ENCODE measurements around the gene FAM222A. TPM values are rescaled to one million over a fixed set of nuclear protein-coding genes. Genes with fewer than 3 reads are reported as not detected.

The FAM222A gene
- total RNA-seq, 3 donors from 2014 or later (not counting 1 experiment from before 2014, with no cell fraction given), result 3.1 to 6.6 (median 4.0) TPM

DNA sequence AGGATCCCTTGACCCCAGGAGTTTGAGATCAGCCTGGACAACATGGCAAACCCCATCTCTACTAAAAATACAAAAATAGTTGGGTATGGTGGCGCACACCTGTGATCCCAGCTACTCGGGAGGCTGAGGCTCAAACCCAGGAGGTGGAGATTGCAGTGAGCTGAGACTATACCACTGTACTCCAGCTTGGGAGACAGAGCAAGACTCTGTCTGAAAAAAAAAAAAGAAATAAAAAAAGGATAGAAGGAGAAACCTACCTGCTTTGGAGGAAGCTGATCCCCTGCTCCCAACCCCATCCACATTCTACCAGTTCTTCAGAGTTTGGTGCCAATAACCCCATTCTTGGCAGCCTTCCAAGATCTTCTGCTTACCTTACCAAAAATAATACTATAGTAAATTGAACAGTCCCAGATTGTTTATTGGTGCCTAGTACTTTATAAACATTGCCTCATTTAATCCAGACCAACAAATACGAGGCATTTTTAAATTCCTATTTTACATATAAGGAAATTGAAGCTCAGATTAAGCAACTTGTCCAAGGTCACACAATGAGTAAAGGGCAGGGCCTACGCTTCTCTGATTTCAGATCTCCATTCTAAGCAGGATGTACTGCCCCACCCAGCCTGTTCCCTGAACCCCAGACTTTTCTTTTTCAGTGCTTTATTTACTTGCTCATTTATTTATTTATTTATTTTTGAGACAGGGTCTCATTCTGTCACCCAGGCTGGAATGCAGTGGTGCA is 33.2 kb upstream of the FAM222A start:
- Histone ChIP-seq H3K27me3 (ENCODE audit: control insufficient read depth, insufficient read depth, low read length) (no peaks in the 10 kb centered on the region), H3K9me3 (ENCODE audit: control insufficient read depth, insufficient read depth, low read length) (no peaks in the 10 kb centered on the region), H3K36me3 (ENCODE audit: control insufficient read depth, insufficient read depth, low read length) (no peaks in the 10 kb centered on the region), H3K27ac (ENCODE audit: low read length) (no peak overlapping the region), H3K4me1 (ENCODE audit: control insufficient read depth, insufficient read depth, low read length) (no peaks in the 10 kb centered on the region), H3K4me3 (ENCODE audit: low read length) (no peak overlapping the region)
- TF ChIP-seq, protein P1, sequence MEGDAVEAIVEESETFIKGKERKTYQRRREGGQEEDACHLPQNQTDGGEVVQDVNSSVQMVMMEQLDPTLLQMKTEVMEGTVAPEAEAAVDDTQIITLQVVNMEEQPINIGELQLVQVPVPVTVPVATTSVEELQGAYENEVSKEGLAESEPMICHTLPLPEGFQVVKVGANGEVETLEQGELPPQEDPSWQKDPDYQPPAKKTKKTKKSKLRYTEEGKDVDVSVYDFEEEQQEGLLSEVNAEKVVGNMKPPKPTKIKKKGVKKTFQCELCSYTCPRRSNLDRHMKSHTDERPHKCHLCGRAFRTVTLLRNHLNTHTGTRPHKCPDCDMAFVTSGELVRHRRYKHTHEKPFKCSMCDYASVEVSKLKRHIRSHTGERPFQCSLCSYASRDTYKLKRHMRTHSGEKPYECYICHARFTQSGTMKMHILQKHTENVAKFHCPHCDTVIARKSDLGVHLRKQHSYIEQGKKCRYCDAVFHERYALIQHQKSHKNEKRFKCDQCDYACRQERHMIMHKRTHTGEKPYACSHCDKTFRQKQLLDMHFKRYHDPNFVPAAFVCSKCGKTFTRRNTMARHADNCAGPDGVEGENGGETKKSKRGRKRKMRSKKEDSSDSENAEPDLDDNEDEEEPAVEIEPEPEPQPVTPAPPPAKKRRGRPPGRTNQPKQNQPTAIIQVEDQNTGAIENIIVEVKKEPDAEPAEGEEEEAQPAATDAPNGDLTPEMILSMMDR (IDR thresholded peaks at IDR 0.05), result no peak
- Mint-ChIP-seq H3K9me3 (no peaks in the 10 kb centered on the region), H3K4me3 (no peak overlapping the region), H3K36me3 (no peaks in the 10 kb centered on the region), H3K4me1 (no peaks in the 10 kb centered on the region), H3K27me3 (ENCODE audit: low read depth in 2 of 2) (peaks cover 0 to 5% of the 10 kb centered on the region in 2 donors), H3K27ac (no peak overlapping the region)
- DNase-seq (no peak), ATAC-seq (no peak)
- 100% methylated on average over 1 of the region's 4 CpGs for WGBS (ENCODE audit: insufficient coverage)
- intact Hi-C loops (cut with micrococcal nuclease), result no loop called here

DNA sequence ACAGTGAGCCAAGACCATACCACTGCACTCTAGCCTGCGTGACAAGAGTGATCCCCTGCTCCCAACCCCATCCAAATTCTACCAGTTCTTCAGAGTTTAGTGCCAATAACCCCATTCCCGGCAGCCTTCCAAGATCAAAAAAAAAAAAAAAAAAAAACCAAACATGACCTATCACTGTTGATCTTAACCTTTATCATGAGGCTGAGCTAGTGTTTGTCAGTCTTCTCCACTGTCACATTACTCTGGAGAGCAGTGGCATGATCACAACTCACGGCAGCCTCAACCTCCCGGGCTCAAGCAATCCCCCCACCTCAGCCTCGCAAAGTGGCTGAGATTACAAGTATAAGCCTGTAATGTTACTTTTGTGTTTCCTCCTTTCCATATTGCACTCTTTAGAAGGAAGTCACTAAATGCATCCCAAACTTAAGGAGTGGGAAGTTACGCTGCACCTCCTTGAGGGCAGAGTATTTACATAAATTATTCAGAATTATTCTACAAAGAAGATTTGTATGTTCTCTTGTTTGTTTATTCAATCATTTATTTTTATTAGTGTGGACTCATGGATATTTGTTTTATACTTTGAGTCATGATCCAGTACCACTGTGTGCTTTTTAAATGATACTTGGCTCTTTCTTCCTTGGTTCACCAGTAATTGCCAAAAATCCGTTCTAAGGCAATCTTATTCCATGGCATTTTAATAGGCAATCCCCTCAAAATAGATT is 31.5 kb upstream of the FAM222A start:
- no peak overlapping the region for H3K4me3 Mint-ChIP-seq
- DNase-seq (no peak), ATAC-seq (no peak)
- intact Hi-C loops (cut with micrococcal nuclease), result no loop called here
- no peaks in the 10 kb centered on the region for H3K9me3 Mint-ChIP-seq
- no peak overlapping the region for H3K4me3 ChIP-seq (ENCODE audit: low read length)
- H3K9me3 ChIP-seq (ENCODE audit: control insufficient read depth, insufficient read depth, low read length), result no peaks in the 10 kb centered on the region
- no peaks in the 10 kb centered on the region for H3K36me3 Mint-ChIP-seq
- no peak overlapping the region for H3K27ac ChIP-seq (ENCODE audit: low read length)
- H3K27ac Mint-ChIP-seq, result no peak overlapping the region
- no peaks in the 10 kb centered on the region for H3K27me3 ChIP-seq (ENCODE audit: control insufficient read depth, insufficient read depth, low read length)
- H3K4me1 Mint-ChIP-seq, result no peaks in the 10 kb centered on the region
- H3K27me3 Mint-ChIP-seq (ENCODE audit: low read depth in 2 of 2), result peaks cover 0 to 5% of the 10 kb centered on the region in 2 donors
- H3K4me1 ChIP-seq (ENCODE audit: control insufficient read depth, insufficient read depth, low read length), result no peaks in the 10 kb centered on the region
- no peaks in the 10 kb centered on the region for H3K36me3 ChIP-seq (ENCODE audit: control insufficient read depth, insufficient read depth, low read length)
- 94% methylated on average over 3 of the region's 7 CpGs for WGBS (ENCODE audit: insufficient coverage)
- TF ChIP-seq, protein P1 (IDR thresholded peaks at IDR 0.05), result no peak

DNA sequence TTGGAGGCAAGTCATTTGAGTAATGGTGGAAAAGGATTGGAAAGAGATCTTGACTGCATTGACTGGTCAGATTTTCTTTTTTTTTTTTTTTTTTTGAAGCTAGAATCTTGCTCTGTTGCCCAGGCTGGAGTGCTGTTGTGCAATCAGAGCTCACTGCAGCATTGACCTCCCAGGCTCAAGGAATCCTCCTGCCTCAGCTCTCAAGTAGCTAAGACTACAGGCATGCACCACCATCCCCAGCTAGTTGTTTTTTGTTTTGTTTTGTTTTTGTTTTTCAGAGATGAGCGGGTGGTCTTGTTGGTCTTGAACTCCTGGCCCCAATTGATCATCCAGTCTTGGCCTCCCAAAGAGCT is 30.9 kb upstream of the FAM222A start:
- TF ChIP-seq, protein P1 (IDR thresholded peaks at IDR 0.05), result no peak
- no peaks in the 10 kb centered on the region for H3K9me3 Mint-ChIP-seq
- Histone ChIP-seq H3K27ac (ENCODE audit: low read length) (no peak overlapping the region), H3K9me3 (ENCODE audit: control insufficient read depth, insufficient read depth, low read length) (no peaks in the 10 kb centered on the region), H3K36me3 (ENCODE audit: control insufficient read depth, insufficient read depth, low read length) (no peaks in the 10 kb centered on the region), H3K4me1 (ENCODE audit: control insufficient read depth, insufficient read depth, low read length) (no peaks in the 10 kb centered on the region), H3K4me3 (ENCODE audit: low read length) (no peak overlapping the region), H3K27me3 (ENCODE audit: control insufficient read depth, insufficient read depth, low read length) (no peaks in the 10 kb centered on the region)
- ATAC-seq (no peak), DNase-seq (no peak)
- H3K36me3 Mint-ChIP-seq, result no peaks in the 10 kb centered on the region
- no peaks in the 10 kb centered on the region for H3K4me1 Mint-ChIP-seq
- H3K27me3 Mint-ChIP-seq (ENCODE audit: low read depth in 2 of 2), result peaks cover 0 to 5% of the 10 kb centered on the region in 2 donors
- H3K4me3 Mint-ChIP-seq, result no peak overlapping the region
- intact Hi-C loops (cut with micrococcal nuclease), result no loop called here
- no peak overlapping the region for H3K27ac Mint-ChIP-seq
- WGBS (ENCODE audit: insufficient coverage), result 89% methylated on average over 1 of the region's 1 CpG

All from natural killer cell (primary cell).